Measurements from ENCODE around the gene WHRN.

WHRN gene

DNA sequence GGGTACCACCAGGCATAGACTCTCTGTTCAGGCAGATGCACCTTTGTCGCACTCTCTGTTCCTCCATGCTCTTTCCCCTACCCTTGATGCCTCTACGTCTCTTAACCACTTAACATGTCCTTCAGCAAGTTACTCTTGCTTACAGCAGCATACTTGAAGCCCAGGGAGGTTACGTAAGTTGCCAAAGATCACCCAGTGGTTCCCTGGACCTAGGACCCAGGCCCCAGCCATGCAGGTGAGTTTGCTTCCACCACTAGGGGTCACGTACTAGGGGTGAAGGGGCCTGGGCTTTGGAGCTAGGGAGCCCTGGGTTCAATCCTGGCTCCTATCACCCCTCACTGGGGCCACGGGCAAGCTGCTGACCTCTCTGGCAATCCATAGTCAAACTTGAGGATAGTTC lies 126.4 kb downstream of the WHRN start:
- no peak for DNase-seq (ENCODE audit: low spot score)

DNA sequence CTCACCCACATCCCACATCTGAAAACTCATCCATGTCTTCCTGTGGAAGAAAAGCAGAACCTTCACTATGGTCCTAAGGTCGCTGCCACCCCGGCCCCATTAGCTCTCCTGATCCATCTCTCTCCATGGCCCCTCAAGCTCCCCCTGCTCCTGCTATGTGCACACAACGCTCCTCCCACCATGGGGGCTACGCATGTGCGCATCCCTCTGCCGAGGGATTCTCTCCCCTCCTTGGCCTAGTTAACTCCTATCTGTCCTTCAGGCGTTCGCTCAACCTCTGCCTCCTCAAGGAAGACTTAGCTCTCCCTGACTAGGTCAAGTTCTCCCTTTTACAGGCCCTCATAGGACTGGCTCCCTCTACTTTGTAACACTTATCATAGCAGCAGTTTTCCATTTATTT lies 127.3 kb downstream of the WHRN start:
- no peak for DNase-seq (ENCODE audit: low spot score)

DNA sequence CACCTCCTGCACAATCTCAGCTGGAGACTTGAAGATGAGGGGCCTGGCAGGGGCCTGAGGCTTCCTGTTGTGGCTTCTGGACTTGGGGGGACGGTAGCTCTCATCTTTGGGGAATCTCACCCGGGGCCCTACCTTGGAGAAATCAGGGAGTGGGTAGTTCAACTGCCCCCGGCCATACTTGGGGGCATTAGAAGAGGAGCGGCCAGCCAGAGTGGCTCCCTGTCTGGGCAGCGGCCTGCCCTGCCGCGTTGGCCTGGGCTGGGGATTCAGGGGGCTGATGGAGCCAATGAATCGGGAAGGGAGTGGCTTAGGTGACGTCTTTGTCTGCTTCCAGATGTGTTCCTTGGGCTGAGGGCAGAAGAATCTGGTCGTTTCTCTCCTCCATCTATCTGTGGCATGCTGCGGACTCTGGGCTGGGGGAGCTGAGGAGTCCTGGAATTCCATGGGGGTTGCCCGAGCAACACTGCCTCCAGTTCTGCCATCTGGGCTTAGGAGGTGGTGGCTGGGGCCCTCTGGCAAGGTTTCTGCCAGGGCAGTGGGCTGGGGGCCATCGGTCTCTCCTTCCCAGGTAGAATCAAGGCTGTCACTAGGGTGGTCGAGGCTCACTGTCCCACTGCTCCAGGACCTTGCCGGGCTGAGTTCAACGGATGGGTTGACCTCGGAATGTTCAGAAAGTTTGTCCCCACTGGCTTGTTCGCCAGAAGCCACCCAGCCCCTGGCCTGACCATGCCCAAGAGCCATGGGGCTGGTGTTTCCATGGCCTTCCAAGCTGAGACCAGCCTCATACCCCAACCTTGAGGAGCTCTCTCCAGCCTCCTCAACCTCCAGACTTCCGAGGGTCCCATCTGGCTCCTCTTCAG lies 128.5 kb downstream of the WHRN start:
- DNase-seq (ENCODE audit: low spot score): no peak

DNA sequence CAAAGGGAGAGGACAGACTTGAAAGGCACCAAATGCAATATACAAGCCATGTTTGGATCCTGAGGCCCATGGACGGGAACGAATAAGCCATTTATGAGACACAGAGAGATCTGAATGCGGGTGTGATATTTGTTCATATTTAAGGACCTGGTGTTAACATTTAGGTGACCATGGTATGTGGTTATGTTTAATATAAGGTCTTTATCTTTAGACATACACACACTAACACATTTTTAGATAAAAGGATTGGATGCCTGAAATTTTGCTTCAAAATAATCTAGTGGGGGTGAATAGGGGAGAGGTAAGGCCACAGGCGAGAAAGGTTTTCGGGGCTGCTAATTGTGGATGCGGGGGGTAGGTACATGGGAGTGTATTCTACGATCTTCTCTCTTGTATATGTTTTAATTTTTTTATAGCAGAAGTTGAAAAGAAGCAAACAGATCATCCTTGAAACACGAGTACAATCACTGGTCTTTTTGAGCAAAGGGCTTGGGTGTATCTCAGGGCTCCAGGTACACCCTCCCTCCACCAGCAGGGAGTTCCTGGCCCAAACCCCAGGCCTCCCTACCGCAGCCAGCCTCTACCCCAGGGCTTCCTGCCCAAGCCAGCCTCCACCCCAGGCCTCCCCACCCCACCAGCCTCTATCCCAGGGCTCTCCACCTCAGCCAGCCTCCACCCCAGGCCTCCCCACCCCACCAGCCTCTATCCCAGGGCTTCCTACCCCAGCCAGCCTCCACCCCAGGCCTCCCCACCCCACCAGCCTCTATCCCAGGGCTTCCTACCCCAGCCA lies 129.7 kb downstream of the WHRN start:
- DNase-seq (ENCODE audit: low spot score): no peak

DNA sequence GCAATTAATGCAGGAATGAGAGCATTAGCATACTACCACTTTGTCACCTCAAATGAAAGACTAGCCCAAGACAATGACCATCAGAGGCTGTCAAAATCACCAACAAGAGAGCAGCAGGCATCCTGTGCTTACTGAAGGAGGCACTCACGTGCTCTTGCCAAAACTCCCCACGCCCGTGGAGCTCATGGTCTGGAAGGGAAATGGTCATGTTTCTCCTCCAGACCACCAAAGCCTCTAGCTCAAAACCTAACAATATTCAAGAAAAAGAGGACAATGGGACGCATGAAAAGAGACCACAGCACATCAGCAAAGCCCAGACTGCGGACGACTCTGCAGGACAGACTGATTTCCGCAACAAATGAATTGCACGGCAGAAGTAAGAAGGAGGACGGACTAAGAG lies 130.3 kb downstream of the WHRN start:
- no peak for DNase-seq (ENCODE audit: low spot score)

DNA sequence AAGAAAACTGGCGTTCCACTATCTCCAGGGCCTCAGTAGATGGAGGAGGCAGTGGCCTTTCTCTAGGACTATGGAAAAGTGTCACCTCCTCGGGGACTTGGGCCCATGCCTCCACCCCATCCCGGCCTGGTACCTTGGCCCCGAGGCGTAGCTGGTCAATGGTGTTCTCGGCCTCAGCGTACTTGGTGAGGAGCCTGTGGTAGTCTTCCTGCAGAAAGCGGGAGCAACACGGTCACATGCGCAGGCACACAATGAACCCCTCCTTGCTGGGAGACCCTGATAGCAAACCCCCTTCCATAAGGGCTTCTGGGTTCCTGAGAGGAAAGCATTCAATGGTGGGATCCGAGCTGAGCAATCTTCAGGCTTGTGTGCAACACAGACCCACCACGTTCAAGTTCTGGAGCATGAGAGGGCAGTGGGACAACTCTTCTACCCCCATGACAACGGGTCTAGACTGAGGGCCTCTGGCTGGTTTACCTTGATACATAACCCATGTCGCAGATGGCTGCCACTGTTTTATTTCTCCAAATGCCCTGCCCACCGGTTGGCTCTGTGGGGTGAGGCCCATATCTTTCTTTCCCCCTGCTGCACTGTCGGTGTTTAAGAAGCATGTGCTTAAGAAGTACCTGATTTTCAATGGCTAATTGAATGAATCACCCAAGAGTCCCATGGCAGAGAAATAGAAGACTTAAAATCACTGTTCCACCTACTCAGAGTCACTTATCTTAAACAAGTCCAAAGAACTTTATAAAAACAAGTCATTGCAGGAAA lies 131.1 kb downstream of the WHRN start:
- DNase-seq (ENCODE audit: low spot score): no peak

DNA sequence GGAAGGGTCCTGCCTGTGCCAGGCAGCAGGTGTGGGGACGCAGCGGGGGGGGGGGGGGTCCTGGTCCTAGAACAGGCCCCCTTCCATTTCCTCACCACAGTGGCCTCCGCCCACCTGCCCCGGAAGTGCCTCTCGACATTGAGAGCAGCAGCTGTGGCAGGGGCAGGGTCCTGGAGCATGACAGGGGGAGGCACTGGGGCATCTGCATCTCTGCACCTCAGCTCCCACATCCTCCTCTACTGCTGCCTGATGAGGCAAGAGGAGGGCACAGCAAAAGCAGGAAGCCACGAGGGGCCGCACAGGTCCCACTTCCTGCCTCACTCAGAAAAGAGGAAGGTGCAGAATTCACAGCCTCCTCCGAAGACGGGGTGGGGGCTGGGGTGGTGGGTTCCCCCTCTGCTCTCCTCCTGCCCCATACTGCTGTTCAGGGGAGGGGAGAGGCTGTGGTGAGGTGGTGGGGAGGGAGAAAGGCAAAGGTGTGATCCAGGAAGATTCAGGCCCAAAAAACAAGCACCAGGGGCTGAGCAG lies 132.3 kb downstream of the WHRN start:
- no peak for DNase-seq (ENCODE audit: low spot score)

DNA sequence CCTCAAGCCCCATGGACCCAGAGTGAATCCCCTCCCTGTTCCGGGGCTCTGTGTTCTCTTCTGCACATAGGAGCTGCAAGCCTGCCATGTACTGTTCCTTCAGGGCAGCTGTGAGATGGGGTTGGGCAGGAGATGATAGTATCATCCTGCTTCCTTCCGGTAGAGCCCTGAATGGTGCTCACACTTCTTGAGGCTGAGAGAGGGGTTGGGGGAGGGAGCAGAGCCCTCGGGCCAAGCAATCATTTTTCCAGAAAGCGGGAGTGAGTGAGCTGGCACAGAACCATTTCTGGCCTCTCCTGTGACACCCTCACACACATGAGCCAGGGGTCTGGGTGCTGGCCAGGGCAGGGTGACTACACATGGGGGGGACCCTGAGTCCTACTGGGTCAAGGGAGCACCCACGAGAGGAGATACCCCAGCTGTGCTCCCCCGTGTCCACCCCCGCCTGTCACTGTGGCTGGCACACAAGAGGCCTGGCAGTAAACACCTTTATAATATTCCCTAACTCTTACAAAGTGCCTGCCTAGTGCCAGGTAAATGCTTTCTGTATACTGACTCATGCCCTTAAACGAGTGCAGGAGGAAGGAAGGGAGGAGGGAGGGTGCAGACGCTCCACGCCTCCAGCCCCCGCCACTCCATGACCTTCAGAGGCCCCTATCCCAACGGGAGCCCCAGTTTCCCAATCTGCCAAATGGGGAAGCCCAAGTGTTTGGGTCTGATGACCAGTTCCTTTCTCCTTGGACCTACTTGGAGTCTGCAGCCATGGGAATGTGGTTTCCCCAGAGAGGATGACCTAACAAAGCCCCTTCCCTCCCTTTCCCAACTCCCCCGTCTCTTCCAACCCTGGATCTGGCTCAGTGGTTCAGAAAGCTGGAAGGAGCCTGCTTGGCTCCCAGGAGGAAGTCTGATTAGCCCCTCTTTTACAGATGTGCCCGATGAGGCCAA lies 133.0 kb downstream of the WHRN start:
- DNase-seq (ENCODE audit: low spot score): no peak

DNA sequence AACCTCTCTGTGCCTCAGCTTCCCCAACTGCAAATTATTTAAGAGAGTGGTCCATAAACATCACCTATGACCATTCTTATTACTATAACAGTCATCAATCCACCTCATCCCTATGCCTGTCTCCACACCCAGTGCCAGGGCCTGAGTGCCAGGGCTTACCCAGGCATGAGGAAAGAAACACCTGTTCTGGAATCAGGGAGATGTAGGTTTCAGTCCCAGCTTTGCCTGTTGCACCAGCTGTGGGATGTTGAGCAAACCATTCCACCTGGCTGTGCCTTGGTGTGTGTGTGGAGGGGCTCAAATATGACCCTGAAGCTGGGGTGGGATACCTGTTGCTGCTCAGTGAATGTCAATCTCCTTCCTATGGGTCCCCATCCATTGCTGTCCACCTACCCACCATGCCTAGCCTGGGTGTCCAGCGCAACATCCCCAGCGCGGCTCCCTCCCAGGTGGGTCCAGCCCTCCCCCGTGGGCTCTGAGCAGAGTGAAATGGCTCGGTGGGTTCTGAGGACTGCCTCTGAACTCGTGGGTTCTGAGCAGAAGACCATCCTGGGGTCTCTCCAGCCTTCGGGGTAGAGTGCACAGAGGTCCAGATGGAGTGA lies 133.8 kb downstream of the WHRN start:
- no peak for DNase-seq (ENCODE audit: low spot score)

DNA sequence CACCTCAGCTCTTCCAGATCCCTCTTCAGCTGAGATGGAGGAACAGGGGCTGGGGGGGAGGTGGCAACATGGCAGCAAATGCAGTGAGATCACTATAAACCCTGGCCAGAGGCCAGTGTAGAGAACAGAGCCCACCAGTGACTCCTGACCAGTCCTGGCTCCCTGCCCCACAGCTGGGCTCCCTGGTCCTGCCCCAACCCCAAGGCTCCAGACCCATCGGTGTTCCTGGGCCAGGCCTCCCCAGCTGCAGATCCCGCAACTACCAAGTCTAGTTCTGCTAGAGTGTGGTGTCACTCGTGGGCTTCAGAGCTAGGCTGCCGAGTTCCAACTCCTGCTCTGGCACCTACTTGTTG lies 134.3 kb downstream of the WHRN start:
- DNase-seq (ENCODE audit: low spot score): no peak

DNA sequence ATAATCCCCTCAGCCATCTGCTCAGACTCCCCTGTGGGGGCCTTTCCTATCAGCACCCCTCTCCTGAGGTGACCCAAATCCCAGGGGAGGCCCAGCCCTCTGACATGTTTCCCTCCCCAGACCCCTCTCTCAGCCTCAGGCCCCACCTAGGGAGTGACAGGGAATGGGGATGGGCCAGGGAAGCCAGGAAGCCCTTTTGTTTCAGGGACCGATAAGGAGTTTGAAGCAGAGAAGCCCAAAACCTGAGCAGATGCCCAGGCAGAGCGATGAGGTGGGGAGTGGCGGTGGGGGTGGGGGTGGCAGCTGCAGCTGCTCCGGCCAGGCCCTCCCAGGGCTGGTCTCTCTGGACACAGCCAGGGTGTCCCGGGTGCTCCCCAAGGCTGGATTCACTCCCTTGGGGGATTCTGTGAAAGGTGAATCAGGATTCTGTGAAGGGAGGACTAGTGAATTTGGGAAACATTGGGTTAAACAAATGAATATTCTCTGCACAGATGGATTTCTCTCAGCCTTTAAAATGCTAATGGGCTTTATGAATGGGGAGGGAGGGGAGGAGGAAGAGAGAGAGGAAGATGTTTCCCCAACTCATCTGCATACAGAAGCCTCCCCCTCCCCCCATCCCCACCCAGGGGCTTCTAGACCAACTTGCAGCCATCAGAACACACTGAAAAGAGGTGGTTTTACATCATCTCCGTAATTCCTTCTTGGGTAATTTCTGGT lies 134.9 kb downstream of the WHRN start:
- DNase-seq (ENCODE audit: low spot score): no peak

DNA sequence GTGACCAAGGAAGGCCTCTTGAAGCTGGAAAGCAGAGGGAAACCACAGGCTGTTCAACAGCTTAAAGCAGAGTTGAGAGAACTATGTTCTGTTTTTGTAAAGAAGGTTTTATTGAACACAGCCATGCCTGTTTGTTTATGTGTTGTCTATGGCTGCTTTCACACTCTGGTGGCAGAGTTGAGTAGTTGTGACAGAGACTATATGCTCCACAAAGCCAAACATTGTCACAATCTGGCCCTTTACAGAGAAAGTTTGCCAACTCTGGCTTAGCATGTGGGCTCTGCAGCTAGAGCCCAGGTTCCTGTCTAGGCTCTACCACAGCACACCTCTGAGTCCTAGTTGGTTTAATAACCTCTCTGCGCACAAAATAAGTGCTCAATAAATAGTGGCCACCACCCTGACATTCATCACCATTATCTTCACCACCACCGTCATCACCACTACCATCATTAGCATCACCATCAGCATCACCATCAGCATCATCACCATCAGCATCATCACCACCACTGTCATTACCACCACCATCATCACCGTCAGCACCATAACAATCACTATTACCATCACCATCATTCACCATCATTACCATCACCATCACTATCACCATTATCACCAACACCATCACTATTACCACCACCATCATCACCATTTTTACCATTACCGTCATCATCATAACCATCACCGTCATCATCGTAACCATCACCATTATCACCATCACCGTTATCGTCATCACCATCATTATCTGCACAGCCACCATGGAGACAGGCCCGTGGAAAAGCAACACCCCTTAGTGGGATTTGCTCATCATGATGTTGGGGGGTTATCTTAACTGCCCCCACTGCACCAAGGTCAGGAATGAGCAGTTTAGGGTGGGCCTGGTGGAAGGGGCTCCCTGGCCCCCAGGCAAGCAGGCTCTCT lies 135.8 kb downstream of the WHRN start:
- no peak for DNase-seq (ENCODE audit: low spot score)

DNA sequence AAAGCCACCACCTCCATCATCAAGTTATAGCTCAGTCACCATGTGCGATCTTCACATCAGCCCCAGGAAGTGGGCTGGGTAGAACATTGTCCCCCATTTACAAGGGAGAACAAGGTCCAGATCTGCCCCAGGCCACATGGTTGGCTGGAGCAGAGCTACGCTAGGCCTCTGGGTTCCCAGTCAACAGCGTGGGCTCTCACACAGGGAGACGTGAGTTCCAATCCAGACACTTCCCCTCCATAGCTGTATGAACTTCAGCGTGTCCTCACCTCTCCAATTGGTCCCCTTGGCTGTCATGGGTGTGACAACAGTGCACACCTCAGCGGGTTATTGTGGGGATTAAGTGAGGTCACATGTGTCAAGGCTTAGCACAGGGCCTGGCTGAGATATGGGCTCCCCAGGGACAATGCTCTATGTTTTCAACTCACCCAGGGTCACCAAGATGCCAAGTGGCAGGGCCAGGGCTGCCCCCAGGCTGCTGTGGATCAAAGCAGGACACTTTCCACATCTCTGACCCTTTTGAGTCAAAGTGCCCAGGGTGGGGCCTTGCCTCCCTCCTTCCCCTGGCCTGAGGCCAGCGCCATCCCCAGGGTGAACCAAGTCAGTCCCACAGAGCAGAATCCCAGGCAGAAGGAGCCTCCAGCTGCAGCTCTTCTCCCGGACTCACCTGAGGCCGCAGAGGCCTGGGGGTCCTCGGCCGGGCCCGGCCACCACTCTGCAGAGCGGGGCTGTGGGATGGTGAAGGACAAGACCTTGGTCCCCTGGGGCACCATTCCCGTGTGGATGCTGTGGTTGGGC lies 137.3 kb downstream of the WHRN start:
- no peak for DNase-seq (ENCODE audit: low spot score)

DNA sequence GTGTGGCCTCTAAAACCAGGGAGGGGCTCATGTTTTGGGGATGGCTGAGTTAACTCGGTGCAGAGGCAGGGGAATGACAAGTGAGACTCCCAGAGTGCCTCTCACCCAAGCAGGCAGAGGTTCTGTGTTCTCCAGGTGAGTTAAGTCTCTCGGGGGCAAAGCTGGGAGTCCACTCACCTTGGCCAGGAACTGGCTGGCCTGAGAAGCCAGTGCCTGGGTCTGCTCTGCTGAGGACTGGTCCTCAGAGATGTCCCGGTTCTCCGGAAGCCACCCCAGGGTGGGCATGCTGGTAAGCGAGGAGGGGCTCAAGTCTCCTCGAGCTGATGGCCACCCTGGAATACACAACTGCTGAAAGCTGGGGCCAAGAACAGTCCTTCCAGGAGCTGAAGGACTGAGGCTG lies 137.9 kb downstream of the WHRN start:
- DNase-seq (ENCODE audit: low spot score): no peak

DNA sequence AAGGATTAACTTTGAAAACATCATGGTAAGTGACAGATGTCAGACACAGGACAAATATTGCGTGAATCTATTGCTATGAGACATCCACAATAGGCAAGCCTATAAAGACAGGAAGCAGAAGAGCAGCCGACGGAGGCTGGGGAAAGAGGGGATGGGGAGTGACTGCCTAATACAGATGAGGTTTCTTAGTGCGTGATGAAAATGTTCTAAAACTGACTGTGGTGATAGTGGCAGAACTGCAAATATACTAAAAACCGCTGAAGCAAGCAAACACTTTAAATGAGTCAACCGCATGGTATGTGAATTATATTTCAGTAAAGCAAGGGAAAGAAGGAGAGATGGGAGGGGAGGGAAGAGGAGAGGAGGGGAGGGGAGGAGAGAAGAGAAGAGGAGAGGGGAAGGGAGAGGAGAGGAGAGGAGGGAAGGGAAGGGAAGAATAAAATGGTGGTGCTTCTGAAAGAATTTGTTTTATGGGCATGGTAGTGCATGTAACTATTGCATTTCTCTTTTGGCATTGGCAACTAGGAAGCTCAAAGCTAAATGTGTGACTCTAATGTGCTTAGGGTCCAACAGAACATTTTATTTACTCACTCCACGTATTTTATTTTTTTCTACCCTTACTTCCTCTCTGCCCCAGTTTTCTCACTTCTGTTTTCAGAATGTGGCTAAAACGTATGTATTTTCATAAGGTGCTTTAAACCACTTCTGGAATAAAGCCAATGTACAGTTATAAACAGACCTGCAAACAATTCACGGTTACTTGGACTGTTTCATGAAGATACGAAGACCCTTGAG lies 138.7 kb downstream of the WHRN start:
- DNase-seq (ENCODE audit: low spot score): no peak

DNA sequence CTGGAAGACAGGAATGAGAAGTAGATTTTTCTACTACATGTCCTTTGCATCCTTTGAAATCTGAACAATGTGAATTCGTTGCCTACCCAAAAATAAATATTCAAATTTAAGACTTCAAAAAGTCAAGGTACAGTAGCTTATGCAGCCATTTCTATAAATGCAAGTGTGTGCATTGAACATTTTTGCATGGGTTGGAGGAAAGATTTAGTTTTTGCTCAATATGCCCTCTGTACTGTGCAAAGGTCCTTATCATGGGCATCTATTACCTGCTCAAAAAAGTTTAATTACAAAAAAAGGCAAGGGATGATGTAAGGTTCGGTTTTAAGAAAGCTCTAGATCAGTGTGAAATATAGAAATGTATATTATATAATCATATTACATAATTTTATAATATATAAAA lies 140.1 kb downstream of the WHRN start:
- DNase-seq (ENCODE audit: low spot score): no peak

All from cerebellar cortex (tissue), 1 donor.